ENCODE measurements around the gene HP.

GRCh38 chr16:72029567-72030271, 24.6 kb upstream of the HP start:
- TF ChIP-seq, protein P1, sequence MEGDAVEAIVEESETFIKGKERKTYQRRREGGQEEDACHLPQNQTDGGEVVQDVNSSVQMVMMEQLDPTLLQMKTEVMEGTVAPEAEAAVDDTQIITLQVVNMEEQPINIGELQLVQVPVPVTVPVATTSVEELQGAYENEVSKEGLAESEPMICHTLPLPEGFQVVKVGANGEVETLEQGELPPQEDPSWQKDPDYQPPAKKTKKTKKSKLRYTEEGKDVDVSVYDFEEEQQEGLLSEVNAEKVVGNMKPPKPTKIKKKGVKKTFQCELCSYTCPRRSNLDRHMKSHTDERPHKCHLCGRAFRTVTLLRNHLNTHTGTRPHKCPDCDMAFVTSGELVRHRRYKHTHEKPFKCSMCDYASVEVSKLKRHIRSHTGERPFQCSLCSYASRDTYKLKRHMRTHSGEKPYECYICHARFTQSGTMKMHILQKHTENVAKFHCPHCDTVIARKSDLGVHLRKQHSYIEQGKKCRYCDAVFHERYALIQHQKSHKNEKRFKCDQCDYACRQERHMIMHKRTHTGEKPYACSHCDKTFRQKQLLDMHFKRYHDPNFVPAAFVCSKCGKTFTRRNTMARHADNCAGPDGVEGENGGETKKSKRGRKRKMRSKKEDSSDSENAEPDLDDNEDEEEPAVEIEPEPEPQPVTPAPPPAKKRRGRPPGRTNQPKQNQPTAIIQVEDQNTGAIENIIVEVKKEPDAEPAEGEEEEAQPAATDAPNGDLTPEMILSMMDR (IDR thresholded peaks at IDR 0.05 in 2 of 3, conservative IDR thresholded peaks at IDR 0.05 in 1 of 3; ENCODE audit: borderline replicate concordance in 1 of 3, insufficient read depth in 1 of 3, low read depth in 2 of 3, low read length in 2 of 3) = no peak
- no peak for TF ChIP-seq POLR2A (IDR thresholded peaks at IDR 0.05; ENCODE audit: borderline replicate concordance, extremely low read depth, insufficient read depth, insufficient read length)
- TF ChIP-seq REST (IDR thresholded peaks at IDR 0.05; ENCODE audit: low read depth) = no peak
- no peak for TF ChIP-seq CEBPB (IDR thresholded peaks at IDR 0.05; ENCODE audit: low read depth)
- no peak for TF ChIP-seq RAD21 (IDR thresholded peaks at IDR 0.05; ENCODE audit: low read depth)
- no peak for TF ChIP-seq MAX (IDR thresholded peaks at IDR 0.05)
- no peak for TF ChIP-seq POLR2AphosphoS5 (IDR thresholded peaks at IDR 0.05; ENCODE audit: low read depth, low read length)
- TF ChIP-seq EZH2phosphoT487 (IDR thresholded peaks at IDR 0.05; ENCODE audit: borderline replicate concordance) = no peak
- TF ChIP-seq ZNF274 (IDR thresholded peaks at IDR 0.05; ENCODE audit: low read depth, low read length) = no peak
- no peak for TF ChIP-seq SP1 (IDR thresholded peaks at IDR 0.05; ENCODE audit: low read depth)
- TF ChIP-seq ZFX (IDR thresholded peaks at IDR 0.05) = no peak
